ENCODE data around the gene NRSN2.
A peak's percentile ranks its signal among the peaks of the same experiment; 100 is the strongest.

Gene NRSN2

GRCh38 chr20:397432-398237, 50.7 kb downstream of the NRSN2 start:
- DNase-seq (ENCODE audit: low spot score), result no peak

- no peak for DNase-seq (ENCODE audit: low spot score)
Observed at GRCh38 chr20:399182-399707, 52.3 kb downstream of the NRSN2 start.

DNA sequence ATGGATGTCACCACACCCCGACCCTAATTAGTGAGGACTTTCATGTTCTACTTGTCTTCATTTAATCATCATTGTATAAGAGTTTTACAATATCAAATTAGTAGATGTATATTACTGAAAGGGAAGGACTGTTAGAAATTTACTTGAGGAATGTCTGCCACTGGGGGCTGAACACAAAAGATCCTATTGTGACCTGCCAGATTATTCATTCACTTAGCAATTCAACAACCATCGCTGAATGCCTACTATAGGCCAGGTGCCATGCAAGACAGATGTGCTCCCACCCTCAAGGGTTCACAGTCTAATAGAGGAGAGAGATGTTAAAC, 53.2 kb downstream of the NRSN2 start:
- no peak for DNase-seq (ENCODE audit: low spot score)

- DNase-seq (ENCODE audit: low spot score), result no peak
Observed at GRCh38 chr20:400454-401275, 53.8 kb downstream of the NRSN2 start.

DNA sequence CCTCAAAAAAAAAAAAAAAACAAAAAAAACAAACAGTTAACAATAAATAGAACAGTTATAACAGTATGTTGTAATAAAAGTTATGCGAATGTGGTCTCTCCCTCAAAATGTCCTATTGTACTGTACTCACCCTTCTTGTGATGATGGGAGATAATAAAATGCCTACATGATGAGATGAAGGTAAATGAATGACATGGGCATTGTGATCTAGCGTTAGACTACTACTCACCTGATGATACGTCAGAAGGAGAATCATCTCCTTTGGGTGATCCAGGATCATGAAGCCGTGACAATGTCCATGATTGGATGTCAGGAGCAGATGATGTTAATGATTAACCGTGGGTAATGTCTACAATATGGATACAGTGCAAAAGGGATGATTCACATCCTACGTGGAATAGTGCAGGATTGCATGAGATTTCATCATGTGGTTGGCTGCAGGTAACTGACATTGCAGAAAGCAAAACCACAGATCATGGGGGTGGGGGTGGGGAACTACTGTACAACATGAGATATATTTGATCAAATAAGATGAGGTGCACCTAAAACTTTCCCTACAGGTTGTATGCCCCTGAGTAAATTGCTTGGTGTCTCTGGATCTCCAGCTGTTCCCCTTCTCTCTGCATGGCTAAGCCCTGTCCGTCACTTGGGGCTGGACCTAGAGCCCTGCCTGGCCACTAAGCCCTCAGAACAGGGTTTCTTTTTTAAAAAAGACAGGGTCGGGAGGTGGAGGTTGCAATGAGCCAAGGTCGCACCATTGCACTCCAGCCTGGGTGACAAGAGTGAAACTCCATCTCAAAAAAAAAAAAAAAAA, 55.0 kb downstream of the NRSN2 start:
- DNase-seq (ENCODE audit: low spot score), result no peak

DNA sequence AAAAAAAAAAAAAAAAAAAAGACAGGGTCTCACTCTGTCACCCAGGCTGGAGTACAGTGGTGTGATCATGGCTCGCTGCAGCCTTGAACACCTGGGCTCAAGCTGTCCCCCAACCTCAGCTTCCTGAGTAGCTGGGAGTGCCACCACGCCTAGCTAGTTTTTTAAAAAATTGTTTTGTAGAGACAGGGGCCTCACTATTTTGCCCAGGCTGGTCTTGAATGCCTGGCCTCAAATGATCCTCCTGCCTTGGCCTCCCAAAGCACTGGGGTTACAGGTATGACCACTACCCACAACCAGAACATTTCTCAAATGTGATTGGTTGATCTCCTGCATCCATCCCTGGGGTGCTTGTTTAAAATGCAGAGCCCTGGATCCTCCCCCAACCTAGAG, 55.6 kb downstream of the NRSN2 start:
- DNase-seq (ENCODE audit: low spot score), result peak; percentile 44

DNA sequence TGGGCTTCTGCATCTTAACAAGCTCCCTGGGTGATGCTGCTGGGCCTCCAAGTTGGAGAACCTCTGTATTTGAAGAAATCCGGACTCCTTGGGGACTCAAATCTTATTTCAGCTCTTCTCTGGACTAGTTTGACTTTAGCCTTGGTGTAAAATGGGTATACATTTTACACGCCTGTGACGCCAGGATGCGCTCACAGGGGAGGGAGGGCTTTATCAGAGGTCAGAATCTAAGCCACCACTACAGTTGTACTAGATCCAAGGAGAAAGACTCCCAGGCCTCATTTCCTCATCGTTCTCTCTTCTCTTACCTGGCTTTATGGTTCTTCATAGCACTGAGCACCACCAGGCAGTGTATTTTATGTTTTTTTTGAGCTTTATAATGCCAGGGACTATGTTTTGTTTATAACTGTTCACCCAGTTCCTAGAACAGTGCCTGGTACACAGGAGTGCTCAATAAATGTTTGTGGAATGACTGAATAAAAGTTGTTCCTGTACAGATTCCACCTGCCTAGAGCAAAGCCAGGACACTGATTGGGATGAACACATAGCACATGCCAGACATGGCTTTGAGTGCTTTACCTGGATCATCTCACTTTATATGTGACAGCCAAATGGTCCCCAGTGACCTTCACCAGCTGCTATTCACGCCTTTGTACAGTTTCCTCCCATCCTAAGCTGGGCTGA, 56.1 kb downstream of the NRSN2 start:
- no peak for DNase-seq (ENCODE audit: low spot score)

DNA sequence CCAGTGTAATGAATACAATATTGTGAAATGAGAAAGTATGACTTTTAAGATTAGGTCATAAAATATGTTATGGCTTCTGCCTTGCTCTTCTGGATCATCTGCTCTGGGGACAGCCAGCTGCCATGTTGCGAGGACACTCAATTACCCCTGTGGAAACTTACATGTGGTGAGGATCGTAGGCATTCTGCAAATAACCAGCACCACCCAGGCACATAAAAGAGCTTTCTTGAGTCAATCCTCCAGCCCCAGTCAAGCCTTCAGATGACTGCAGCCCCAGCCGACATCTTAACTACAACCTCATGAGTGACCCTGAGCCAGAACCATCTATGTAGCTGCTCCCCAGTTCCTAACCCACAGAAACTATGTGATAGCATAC, 56.7 kb downstream of the NRSN2 start:
- DNase-seq (ENCODE audit: low spot score), result no peak

GRCh38 chr20:404088-404487, 57.2 kb downstream of the NRSN2 start:
- DNase-seq (ENCODE audit: low spot score), result no peak
